Mesothelial cell of epicardium (in vitro differentiated cells): ENCODE measurements around the gene ZNF76. TPM values are rescaled to one million over a fixed set of nuclear protein-coding genes. Genes with fewer than 3 reads are reported as not detected.

Experiments used
- DNase-seq, 2 experiments: peaks; one replicate each; pipeline ENCODE4 v3.0.0; 2021; ENCODE audit warnings: low spot score in 2 of 2; ENCODE audit not compliant: unreplicated experiment in 2 of 2
- H3K27ac Mint-ChIP-seq: 2 replicates; pipeline ENCODE4 v1.8.0; 2021; ENCODE audit warnings: mixed read lengths
- H3K27me3 Mint-ChIP-seq: 2 replicates; pipeline ENCODE4 v1.8.0; 2021; ENCODE audit warnings: low read depth, mixed read lengths
- H3K36me3 Mint-ChIP-seq: 2 replicates; pipeline ENCODE4 v1.8.0; 2021; ENCODE audit warnings: mixed read lengths
- H3K4me1 Mint-ChIP-seq: 2 replicates; pipeline ENCODE4 v1.8.0; 2021; ENCODE audit warnings: mixed read lengths
- H3K4me3 Mint-ChIP-seq: 2 replicates; pipeline ENCODE4 v1.8.0; 2021; ENCODE audit warnings: mild to moderate bottlenecking, moderate library complexity, mixed read lengths
- H3K9me3 Mint-ChIP-seq: 2 replicates; pipeline ENCODE4 v1.8.0; 2021; ENCODE audit warnings: mixed read lengths
- total RNA-seq: library from RNA; stranded (reverse); gene quantifications from 3 replicates; pipeline ENCODE4 v1.2.1, GENCODE V29; 2021
- TF ChIP-seq, protein P1 (sequence below): fragments of 200-600 bp; sonication (generic); IDR thresholded peaks from one replicate; pipeline ENCODE4 v1.5.0; 2021; ENCODE audit warnings: antibody characterized with exemption; ENCODE audit not compliant: unreplicated experiment

The ZNF76 gene
- total RNA-seq, 1 donor from 2014 or later: 58.3 TPM

- Mint-ChIP-seq H3K4me3 (no peak overlapping the region), H3K27ac (no peak overlapping the region), H3K27me3 (no peaks in the 10 kb centered on the region)
Observed at GRCh38 chr6:35292494-35292893, 33.0 kb downstream of the ZNF76 start.

DNA sequence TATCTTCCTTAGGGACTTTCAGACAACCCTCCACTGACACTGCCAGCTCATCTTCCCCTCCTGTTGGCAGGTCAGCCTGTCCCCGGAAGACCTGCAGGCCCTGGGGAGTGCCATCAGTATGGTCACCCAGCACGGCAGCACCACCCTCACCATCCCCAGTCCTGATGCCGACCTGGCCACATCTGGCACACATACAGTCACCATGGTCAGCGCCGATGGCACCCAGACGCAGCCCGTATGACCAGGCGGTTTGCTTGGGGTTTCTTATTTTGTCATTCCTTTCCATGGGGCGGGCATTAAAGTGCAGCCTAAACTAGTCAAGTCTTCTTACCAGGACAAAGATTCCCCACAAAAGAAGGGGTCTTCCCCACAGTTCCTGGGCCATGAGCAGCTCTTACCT, 34.1 kb downstream of the ZNF76 start:
- no peaks in the 10 kb centered on the region for H3K9me3 Mint-ChIP-seq
- H3K4me1 Mint-ChIP-seq: peaks cover 3% of the 10 kb centered on the region
- DNase-seq: no peak
- no peak overlapping the region for H3K27ac Mint-ChIP-seq
- no peak overlapping the region for H3K4me3 Mint-ChIP-seq
- no peaks in the 10 kb centered on the region for H3K27me3 Mint-ChIP-seq
- peaks cover 11% of the 10 kb centered on the region for H3K36me3 Mint-ChIP-seq
- TF ChIP-seq, protein P1, sequence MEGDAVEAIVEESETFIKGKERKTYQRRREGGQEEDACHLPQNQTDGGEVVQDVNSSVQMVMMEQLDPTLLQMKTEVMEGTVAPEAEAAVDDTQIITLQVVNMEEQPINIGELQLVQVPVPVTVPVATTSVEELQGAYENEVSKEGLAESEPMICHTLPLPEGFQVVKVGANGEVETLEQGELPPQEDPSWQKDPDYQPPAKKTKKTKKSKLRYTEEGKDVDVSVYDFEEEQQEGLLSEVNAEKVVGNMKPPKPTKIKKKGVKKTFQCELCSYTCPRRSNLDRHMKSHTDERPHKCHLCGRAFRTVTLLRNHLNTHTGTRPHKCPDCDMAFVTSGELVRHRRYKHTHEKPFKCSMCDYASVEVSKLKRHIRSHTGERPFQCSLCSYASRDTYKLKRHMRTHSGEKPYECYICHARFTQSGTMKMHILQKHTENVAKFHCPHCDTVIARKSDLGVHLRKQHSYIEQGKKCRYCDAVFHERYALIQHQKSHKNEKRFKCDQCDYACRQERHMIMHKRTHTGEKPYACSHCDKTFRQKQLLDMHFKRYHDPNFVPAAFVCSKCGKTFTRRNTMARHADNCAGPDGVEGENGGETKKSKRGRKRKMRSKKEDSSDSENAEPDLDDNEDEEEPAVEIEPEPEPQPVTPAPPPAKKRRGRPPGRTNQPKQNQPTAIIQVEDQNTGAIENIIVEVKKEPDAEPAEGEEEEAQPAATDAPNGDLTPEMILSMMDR: no peak

More at GRCh38 chr6:35292494-35292893, 33.0 kb downstream of the ZNF76 start:
- H3K36me3 Mint-ChIP-seq: peaks cover 12% of the 10 kb centered on the region
- TF ChIP-seq, protein P1: no peak
- DNase-seq: no peak
- H3K4me1 Mint-ChIP-seq: peaks cover 2% of the 10 kb centered on the region
- H3K9me3 Mint-ChIP-seq: no peaks in the 10 kb centered on the region

- Mint-ChIP-seq H3K36me3 (peaks cover 10% of the 10 kb centered on the region), H3K4me1 (peaks cover 3% of the 10 kb centered on the region), H3K9me3 (no peaks in the 10 kb centered on the region), H3K27me3 (no peaks in the 10 kb centered on the region), H3K27ac (no peak overlapping the region), H3K4me3 (no peak overlapping the region)
- TF ChIP-seq, protein P1: peak; percentile 64
- peak in 1 of 2 experiments; percentile 45 for DNase-seq
Observed at GRCh38 chr6:35294308-35294945, 34.9 kb downstream of the ZNF76 start.

- DNase-seq: no peak
- TF ChIP-seq, protein P1: no peak
- peaks cover 8% of the 10 kb centered on the region for H3K36me3 Mint-ChIP-seq
- H3K4me3 Mint-ChIP-seq: no peak overlapping the region
- H3K27me3 Mint-ChIP-seq: no peaks in the 10 kb centered on the region
- H3K9me3 Mint-ChIP-seq: no peaks in the 10 kb centered on the region
- H3K27ac Mint-ChIP-seq: no peak overlapping the region
- H3K4me1 Mint-ChIP-seq: peaks cover 3% of the 10 kb centered on the region
Observed at GRCh38 chr6:35295036-35295435, 35.5 kb downstream of the ZNF76 start.

DNA sequence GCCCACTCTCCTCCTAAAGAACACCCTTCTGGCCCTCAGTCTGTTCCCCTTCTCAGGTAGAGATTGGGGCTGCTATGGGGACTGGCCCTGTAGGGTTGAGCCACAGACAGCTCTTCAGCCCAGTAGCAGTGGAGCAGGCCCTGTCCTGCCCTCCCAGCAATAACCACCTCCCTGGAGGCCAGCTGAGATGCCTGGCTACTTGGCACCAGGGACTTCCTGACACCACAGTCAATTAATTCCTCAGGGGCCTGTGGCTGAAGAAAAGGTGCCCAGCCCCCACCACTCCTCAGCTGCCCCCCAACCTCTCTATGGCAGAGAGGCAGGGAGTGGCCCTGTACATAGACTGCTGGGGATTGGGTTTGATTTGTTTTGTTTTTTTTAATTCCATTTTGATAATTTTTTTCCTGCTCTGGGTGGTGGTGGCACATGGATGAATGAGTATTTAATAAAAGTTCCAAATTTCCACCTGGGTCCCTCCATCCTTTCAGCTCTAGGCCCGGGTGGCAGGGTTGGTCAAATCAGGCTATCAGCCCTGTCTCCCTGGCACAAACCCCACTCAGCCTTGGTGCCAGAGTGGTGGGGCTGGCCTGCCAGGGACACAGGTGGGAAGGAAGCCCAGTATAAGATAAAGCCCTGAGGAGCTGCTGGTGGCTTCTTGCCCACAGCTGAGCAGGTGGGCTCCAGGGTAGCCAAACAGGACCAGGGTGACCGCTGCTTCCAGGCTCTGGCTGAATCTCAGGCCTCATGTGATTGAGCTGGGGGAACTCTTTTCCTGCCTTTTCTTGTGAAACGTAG, 36.2 kb downstream of the ZNF76 start:
- TF ChIP-seq, protein P1: no peak
- H3K4me1 Mint-ChIP-seq: peaks cover 3% of the 10 kb centered on the region
- no peaks in the 10 kb centered on the region for H3K9me3 Mint-ChIP-seq
- H3K27ac Mint-ChIP-seq: no peak overlapping the region
- H3K27me3 Mint-ChIP-seq: no peaks in the 10 kb centered on the region
- no peak for DNase-seq
- H3K36me3 Mint-ChIP-seq: peaks cover 8% of the 10 kb centered on the region
- no peak overlapping the region for H3K4me3 Mint-ChIP-seq
